Measurements from ENCODE around the gene INPP5A. TPM values are rescaled to one million over a fixed set of nuclear protein-coding genes. Genes with fewer than 3 reads are reported as not detected.

INPP5A gene
- total RNA-seq, 2 experiments from 2014 or later = 9.1 to 9.9 TPM

- Mint-ChIP-seq H3K4me1 (no peaks in the 10 kb centered on the region), H3K4me3 (no peak overlapping the region), H3K9me3 (no peaks in the 10 kb centered on the region), H3K27me3 (no peaks in the 10 kb centered on the region), H3K36me3 (ENCODE audit: low read depth) (no peaks in the 10 kb centered on the region), H3K27ac (no peak overlapping the region)
- DNase-seq = no peak
- POLR2A ChIA-PET = no interaction called here
- CTCF ChIA-PET = interaction anchor here (0.5 kb wide), 1 partner anchor 624 kb away, joined by 4 read pairs; no protein-coding TSS in a partner anchor
Measured at GRCh38 chr10:132804785-132805426, 267.3 kb downstream of the INPP5A start.

GRCh38 chr10:132805599-132805998 is 268.0 kb downstream of the INPP5A start:
- no peak for DNase-seq
- Mint-ChIP-seq H3K4me3 (no peak overlapping the region), H3K27me3 (no peaks in the 10 kb centered on the region), H3K27ac (no peak overlapping the region), H3K9me3 (no peaks in the 10 kb centered on the region), H3K4me1 (no peaks in the 10 kb centered on the region), H3K36me3 (ENCODE audit: low read depth) (no peaks in the 10 kb centered on the region)
- POLR2A ChIA-PET = no interaction called here
- CTCF ChIA-PET = interaction anchor here (0.5 kb wide), 1 partner anchor 623 kb away, joined by 4 read pairs; no protein-coding TSS in a partner anchor

GRCh38 chr10:132806110-132806509 is 268.5 kb downstream of the INPP5A start:
- H3K27ac Mint-ChIP-seq = no peak overlapping the region
- no peaks in the 10 kb centered on the region for H3K36me3 Mint-ChIP-seq (ENCODE audit: low read depth)
- DNase-seq = no peak
- H3K27me3 Mint-ChIP-seq = no peaks in the 10 kb centered on the region
- no peaks in the 10 kb centered on the region for H3K9me3 Mint-ChIP-seq
- no peak overlapping the region for H3K4me3 Mint-ChIP-seq
- POLR2A ChIA-PET = no interaction called here
- H3K4me1 Mint-ChIP-seq = no peaks in the 10 kb centered on the region
- CTCF ChIA-PET = interaction anchor here (1.2 kb wide), 1 partner anchor 8 kb away, joined by 3 read pairs; no protein-coding TSS in a partner anchor

GRCh38 chr10:132806561-132807003 is 269.0 kb downstream of the INPP5A start:
- ChIA-PET POLR2A (no interaction called here), CTCF (interaction anchor here (1.2 kb wide), 1 partner anchor 9 kb away, joined by 3 read pairs; no protein-coding TSS in a partner anchor)
- Mint-ChIP-seq H3K4me3 (no peak overlapping the region), H3K36me3 (ENCODE audit: low read depth) (no peaks in the 10 kb centered on the region), H3K4me1 (no peaks in the 10 kb centered on the region), H3K9me3 (no peaks in the 10 kb centered on the region), H3K27ac (no peak overlapping the region), H3K27me3 (no peaks in the 10 kb centered on the region)
- no peak for DNase-seq

GRCh38 chr10:132807621-132808049 is 270.0 kb downstream of the INPP5A start:
- ChIA-PET POLR2A (no interaction called here), CTCF (no interaction called here)
- Mint-ChIP-seq H3K9me3 (no peaks in the 10 kb centered on the region), H3K27ac (no peak overlapping the region), H3K4me1 (no peaks in the 10 kb centered on the region), H3K27me3 (no peaks in the 10 kb centered on the region), H3K36me3 (ENCODE audit: low read depth) (no peaks in the 10 kb centered on the region), H3K4me3 (no peak overlapping the region)
- no peak for DNase-seq

- ChIA-PET CTCF (interaction anchor here (0.6 kb wide), 1 partner anchor 129 kb away, joined by 4 read pairs; no protein-coding TSS in a partner anchor), POLR2A (no interaction called here)
- H3K27me3 Mint-ChIP-seq = no peaks in the 10 kb centered on the region
- H3K4me1 Mint-ChIP-seq = no peaks in the 10 kb centered on the region
- H3K9me3 Mint-ChIP-seq = no peaks in the 10 kb centered on the region
- H3K36me3 Mint-ChIP-seq (ENCODE audit: low read depth) = no peaks in the 10 kb centered on the region
- no peak overlapping the region for H3K4me3 Mint-ChIP-seq
- no peak for DNase-seq
- H3K27ac Mint-ChIP-seq = no peak overlapping the region
Measured at GRCh38 chr10:132808383-132809231, 271.0 kb downstream of the INPP5A start.

- Mint-ChIP-seq H3K9me3 (no peaks in the 10 kb centered on the region), H3K4me3 (no peak overlapping the region), H3K27ac (no peak overlapping the region), H3K36me3 (ENCODE audit: low read depth) (no peaks in the 10 kb centered on the region), H3K4me1 (no peaks in the 10 kb centered on the region), H3K27me3 (no peaks in the 10 kb centered on the region)
- ChIA-PET CTCF (interaction anchor here (0.6 kb wide), 1 partner anchor 130 kb away, joined by 4 read pairs; no protein-coding TSS in a partner anchor), POLR2A (no interaction called here)
- DNase-seq = no peak
Measured at GRCh38 chr10:132809232-132810140, 271.9 kb downstream of the INPP5A start.

GRCh38 chr10:132810141-132810806 is 272.7 kb downstream of the INPP5A start:
- no peak for DNase-seq
- H3K27ac Mint-ChIP-seq = no peak overlapping the region
- H3K4me3 Mint-ChIP-seq = no peak overlapping the region
- H3K36me3 Mint-ChIP-seq (ENCODE audit: low read depth) = no peaks in the 10 kb centered on the region
- no peaks in the 10 kb centered on the region for H3K4me1 Mint-ChIP-seq
- H3K27me3 Mint-ChIP-seq = no peaks in the 10 kb centered on the region
- H3K9me3 Mint-ChIP-seq = no peaks in the 10 kb centered on the region
- ChIA-PET POLR2A (no interaction called here), CTCF (interaction anchor here (1.5 kb wide), 1 partner anchor 14 kb away, joined by 3 read pairs; no protein-coding TSS in a partner anchor)

- no peaks in the 10 kb centered on the region for H3K9me3 Mint-ChIP-seq
- no peak for DNase-seq
- no peaks in the 10 kb centered on the region for H3K36me3 Mint-ChIP-seq (ENCODE audit: low read depth)
- no peak overlapping the region for H3K27ac Mint-ChIP-seq
- ChIA-PET POLR2A (no interaction called here), CTCF (interaction anchor here (1.5 kb wide), 1 partner anchor 15 kb away, joined by 3 read pairs; no protein-coding TSS in a partner anchor)
- H3K4me1 Mint-ChIP-seq = no peaks in the 10 kb centered on the region
- H3K27me3 Mint-ChIP-seq = no peaks in the 10 kb centered on the region
- no peak overlapping the region for H3K4me3 Mint-ChIP-seq
Measured at GRCh38 chr10:132810807-132811700, 273.5 kb downstream of the INPP5A start.

GRCh38 chr10:132811891-132812481 is 274.4 kb downstream of the INPP5A start:
- Mint-ChIP-seq H3K27ac (no peak overlapping the region), H3K9me3 (no peaks in the 10 kb centered on the region), H3K4me3 (no peak overlapping the region), H3K36me3 (ENCODE audit: low read depth) (no peaks in the 10 kb centered on the region), H3K27me3 (no peaks in the 10 kb centered on the region), H3K4me1 (no peaks in the 10 kb centered on the region)
- DNase-seq = no peak
- CTCF ChIA-PET = interaction anchor here (0.6 to 1.5 kb wide), 2 partner anchors 16 to 449 kb away, joined by 3 read pairs; no protein-coding TSS in a partner anchor
- POLR2A ChIA-PET = no interaction called here

GRCh38 chr10:132812520-132812919 is 274.9 kb downstream of the INPP5A start:
- CTCF ChIA-PET = interaction anchor here (0.6 kb wide), 1 partner anchor 450 kb away, joined by 3 read pairs; no protein-coding TSS in a partner anchor
- H3K4me1 Mint-ChIP-seq = no peaks in the 10 kb centered on the region
- H3K27me3 Mint-ChIP-seq = no peaks in the 10 kb centered on the region
- no peaks in the 10 kb centered on the region for H3K9me3 Mint-ChIP-seq
- no peak for DNase-seq
- POLR2A ChIA-PET = no interaction called here
- no peaks in the 10 kb centered on the region for H3K36me3 Mint-ChIP-seq (ENCODE audit: low read depth)
- H3K27ac Mint-ChIP-seq = no peak overlapping the region
- no peak overlapping the region for H3K4me3 Mint-ChIP-seq

Data from activated CD4-positive, alpha-beta T cell treated with anti-CD3 and anti-CD28 coated beads, Interleukin-2, amount 10 ng/mL, durations not matched to agents 7 days and 5 days (primary cell).